ENCODE measurements around the gene BMPR1B.

DNA sequence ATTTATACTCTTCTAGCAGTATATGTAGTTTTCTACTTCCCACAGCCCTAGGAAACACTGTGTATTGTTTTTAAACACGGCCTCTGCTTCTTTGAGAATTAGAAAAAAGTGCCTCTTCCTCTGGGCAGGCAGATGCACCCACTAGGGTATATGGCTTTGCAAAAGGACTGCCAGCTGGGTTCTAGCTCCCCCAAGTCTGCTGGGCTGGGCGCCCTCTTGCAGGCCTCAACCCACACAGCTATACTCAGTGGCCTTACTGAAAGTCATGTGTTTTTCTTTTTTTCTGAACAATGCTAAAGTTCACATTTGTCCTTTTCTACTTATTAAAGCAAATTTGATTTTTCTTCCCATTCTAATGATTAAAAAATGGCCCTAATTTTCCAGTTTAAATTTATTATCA lies 35.5 kb upstream of the BMPR1B start:
- TF ChIP-seq POLR2A (IDR thresholded peaks at IDR 0.05): no peak
- no peak for TF ChIP-seq CTCF (IDR thresholded peaks at IDR 0.05)

All from lower leg skin (tissue), 3 donors.